Stimulated activated CD4-positive, alpha-beta T cell treated with anti-CD3 and anti-CD28 coated beads, Interleukin-15, amount 100 ng/mL, for 48 hours (primary cell): Measurements from ENCODE around the gene IMPA2.
"Not testable (repeated sequence)": the region's sequence is repeated elsewhere in the genome, so short reads cannot be mapped to it uniquely, and the experiment has no call there.

Source experiments
- DNase-seq, 2 donors: peaks; one replicate each; pipeline ENCODE4 v3.0.0-alpha.2; 2020; ENCODE audit warnings: low read depth in 2 of 2

IMPA2 gene

GRCh38 chr18:11981192-11981542 is at the start of gene IMPA2:
IMPA2 (plus strand) TSS chr18:11981507; CDS start chr18:11981670, 163 bp downstream.
- DNase-seq, result no peak

GRCh38 chr18:11932393-11932792 is 48.9 kb upstream of the IMPA2 start:
- no peak for DNase-seq

- DNase-seq, result peak; percentile 29 to 67
Measured at GRCh38 chr18:11937874-11938478, 43.3 kb upstream of the IMPA2 start.

GRCh38 chr18:11940956-11941355 is 40.4 kb upstream of the IMPA2 start:
- DNase-seq, result no peak

GRCh38 chr18:11943551-11943950 is 37.8 kb upstream of the IMPA2 start:
- DNase-seq, result no peak

GRCh38 chr18:11944252-11944651 is 37.1 kb upstream of the IMPA2 start:
- DNase-seq, result no peak

- no peak for DNase-seq
Measured at GRCh38 chr18:11944786-11945185, 36.5 kb upstream of the IMPA2 start.

- DNase-seq, result not testable (repeated sequence)
Measured at GRCh38 chr18:11945834-11946659, 35.3 kb upstream of the IMPA2 start.

- DNase-seq, result no peak
Measured at GRCh38 chr18:11946756-11947155, 34.6 kb upstream of the IMPA2 start.

- peak; percentile 41 to 56 for DNase-seq
Measured at GRCh38 chr18:11947214-11948191, 33.8 kb upstream of the IMPA2 start.

- no peak for DNase-seq
Measured at GRCh38 chr18:11948852-11949523, 32.3 kb upstream of the IMPA2 start.

- no peak for DNase-seq
Measured at GRCh38 chr18:11950824-11951223, 30.5 kb upstream of the IMPA2 start.

- no peak for DNase-seq
Measured at GRCh38 chr18:11951390-11951851, 29.9 kb upstream of the IMPA2 start.

- no peak for DNase-seq
Measured at GRCh38 chr18:11953113-11953512, 28.2 kb upstream of the IMPA2 start.

GRCh38 chr18:11955239-11956029 is 25.9 kb upstream of the IMPA2 start:
- no peak for DNase-seq

GRCh38 chr18:11956371-11957308 is 24.7 kb upstream of the IMPA2 start:
- DNase-seq, result no peak

GRCh38 chr18:11957636-11958035 is 23.7 kb upstream of the IMPA2 start:
- DNase-seq, result no peak

- not testable (repeated sequence) for DNase-seq
Measured at GRCh38 chr18:11959651-11960050, 21.7 kb upstream of the IMPA2 start.

GRCh38 chr18:11960743-11961380 is 20.4 kb upstream of the IMPA2 start:
- DNase-seq, result no peak
